Measurements from ENCODE around the gene TSPAN17.
"Not testable (repeated sequence)": the region's sequence is repeated elsewhere in the genome, so short reads cannot be mapped to it uniquely, and the experiment has no call there.

Gene TSPAN17, protein sequence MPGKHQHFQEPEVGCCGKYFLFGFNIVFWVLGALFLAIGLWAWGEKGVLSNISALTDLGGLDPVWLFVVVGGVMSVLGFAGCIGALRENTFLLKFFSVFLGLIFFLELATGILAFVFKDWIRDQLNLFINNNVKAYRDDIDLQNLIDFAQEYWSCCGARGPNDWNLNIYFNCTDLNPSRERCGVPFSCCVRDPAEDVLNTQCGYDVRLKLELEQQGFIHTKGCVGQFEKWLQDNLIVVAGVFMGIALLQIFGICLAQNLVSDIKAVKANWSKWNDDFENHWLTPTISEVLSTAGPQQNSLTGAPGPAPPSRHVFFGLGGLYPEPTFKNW

GRCh38 chr5:176647030-176647842, at the start of gene TSPAN17:
Gene TSPAN17 (plus strand): TSS chr5:176647484. CDS start chr5:176647616, 132 bp downstream.
- Histone ChIP-seq H3K4me1 (peaks cover 76% of the 10 kb centered on the region), H3K27me3 (no peaks in the 10 kb centered on the region), H3K9me3 (no peaks in the 10 kb centered on the region), H3K9ac (peak within 1 kb of the TSS; percentile 84), H3K27ac (peak within 1 kb of the TSS; percentile 83), H4K20me1 (peaks cover 32% of the 10 kb centered on the region), H3K4me2 (peak within 1 kb of the TSS; percentile 99), H3K36me3 (no peaks in the 10 kb centered on the region), H3K4me3 (peak within 1 kb of the TSS; percentile 83)
- TF ChIP-seq Cebpa-rat (IDR thresholded peaks at IDR 0.05), result no peak

DNA sequence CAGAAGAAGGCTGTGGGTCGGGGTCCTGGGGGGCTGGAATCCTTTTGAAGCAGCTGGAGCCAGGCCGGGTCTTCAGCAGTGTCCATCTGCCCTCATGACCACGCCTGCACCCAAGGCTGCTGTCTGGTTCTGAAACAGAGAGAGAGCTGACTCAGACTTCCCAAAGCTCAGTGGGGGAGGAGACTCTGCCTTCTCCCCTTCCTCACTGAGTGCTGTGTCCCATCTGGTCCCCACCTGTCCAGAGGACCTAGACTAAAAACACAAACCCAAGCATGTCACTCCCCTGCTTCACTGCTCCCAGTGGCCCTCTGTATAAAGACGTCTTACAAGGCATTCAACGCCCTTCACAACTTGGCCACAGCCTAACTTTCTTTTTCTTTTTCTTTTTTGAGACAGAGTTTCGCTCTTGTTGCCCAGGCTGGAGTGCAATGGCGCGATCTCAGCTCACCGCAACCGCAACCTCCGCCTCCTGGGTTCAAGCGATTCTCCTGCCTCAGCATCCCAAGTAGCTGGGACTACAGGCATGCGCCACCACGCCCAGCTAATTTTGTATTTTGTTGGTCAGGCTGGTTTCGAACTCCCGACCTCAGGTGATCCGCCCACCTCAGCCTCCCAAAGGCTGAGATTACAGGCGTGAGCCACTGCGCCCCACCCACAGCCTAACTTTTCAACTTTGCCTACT, 47.4 kb upstream of the TSPAN17 start:
- not testable (repeated sequence) for H3K9ac ChIP-seq, H3K27ac ChIP-seq, H3K27me3 ChIP-seq, H3K4me2 ChIP-seq, H3K4me3 ChIP-seq, H3K9me3 ChIP-seq
- Histone ChIP-seq H3K4me1 (peaks cover 33% of the 10 kb centered on the region), H3K36me3 (peaks cover 39% of the 10 kb centered on the region), H4K20me1 (peaks cover 94% of the 10 kb centered on the region)

- peaks cover 42% of the 10 kb centered on the region for H3K4me1 ChIP-seq
- no peak overlapping the region for H3K4me2 ChIP-seq
- no peaks in the 10 kb centered on the region; the same call in 1 of the 2 replicates for H3K27me3 ChIP-seq
- no peak overlapping the region for H3K9ac ChIP-seq
- H3K36me3 ChIP-seq, result peaks cover 33% of the 10 kb centered on the region
- TF ChIP-seq Cebpa-rat (IDR thresholded peaks at IDR 0.05), result no peak
- H3K9me3 ChIP-seq, result no peaks in the 10 kb centered on the region
- H3K4me3 ChIP-seq, result no peak overlapping the region
- peaks cover 93% of the 10 kb centered on the region for H4K20me1 ChIP-seq
- no peak overlapping the region for H3K27ac ChIP-seq
Measured at GRCh38 chr5:176601901-176602482, 45.3 kb upstream of the TSPAN17 start.

- no peak overlapping the region for H3K27ac ChIP-seq
- no peaks in the 10 kb centered on the region for H3K9me3 ChIP-seq
- peak overlapping the region; percentile 20; the same call in 1 of the 2 replicates for H3K9ac ChIP-seq
- no peak for TF ChIP-seq Cebpa-rat (IDR thresholded peaks at IDR 0.05)
- no peak overlapping the region for H3K4me3 ChIP-seq
- peaks cover 23% of the 10 kb centered on the region for H3K36me3 ChIP-seq
- H4K20me1 ChIP-seq, result peaks cover 93% of the 10 kb centered on the region
- H3K27me3 ChIP-seq, result no peaks in the 10 kb centered on the region; the same call in 1 of the 2 replicates
- peaks cover 42% of the 10 kb centered on the region for H3K4me1 ChIP-seq
- peak overlapping the region; percentile 61 for H3K4me2 ChIP-seq
Measured at GRCh38 chr5:176603091-176603490, 44.2 kb upstream of the TSPAN17 start.

GRCh38 chr5:176606032-176606431, 41.3 kb upstream of the TSPAN17 start:
- Histone ChIP-seq H3K36me3 (0 out of 2 replicates have a peak, but pooled peaks cover 2% of the 10 kb centered on the region), H3K4me3 (no peak overlapping the region), H3K9me3 (no peaks in the 10 kb centered on the region), H3K4me2 (peak overlapping the region; percentile 69), H3K27me3 (no peaks in the 10 kb centered on the region), H4K20me1 (peaks cover 80% of the 10 kb centered on the region), H3K27ac (peak overlapping the region; percentile 54), H3K9ac (peak overlapping the region; percentile 33), H3K4me1 (peaks cover 56% of the 10 kb centered on the region)
- TF ChIP-seq Cebpa-rat (IDR thresholded peaks at IDR 0.05), result no peak

DNA sequence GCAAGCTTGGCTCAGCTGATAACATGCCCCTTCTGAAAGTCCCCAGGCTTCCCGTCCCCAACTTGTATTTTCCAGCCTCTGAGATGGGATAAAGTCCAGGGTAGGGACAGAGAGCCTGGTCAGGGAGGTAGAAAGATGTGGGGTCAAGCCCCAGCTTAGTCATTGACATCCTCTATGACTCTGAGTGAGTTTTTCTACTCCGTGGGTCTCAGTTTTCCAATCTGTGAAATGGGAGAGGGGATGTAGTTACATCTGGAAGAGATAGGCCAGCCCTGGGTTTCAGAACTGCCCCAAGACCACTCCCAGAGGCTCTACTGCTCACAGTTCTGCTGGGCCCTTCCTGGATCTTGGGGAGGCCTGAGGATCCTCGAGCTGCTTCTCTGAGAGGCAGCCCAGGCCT, 40.4 kb upstream of the TSPAN17 start:
- peaks cover 72% of the 10 kb centered on the region for H4K20me1 ChIP-seq
- no peak for TF ChIP-seq Cebpa-rat (IDR thresholded peaks at IDR 0.05)
- no peak overlapping the region for H3K27ac ChIP-seq
- no peaks in the 10 kb centered on the region for H3K36me3 ChIP-seq
- H3K4me1 ChIP-seq, result peaks cover 56% of the 10 kb centered on the region
- no peak overlapping the region; the same call in 1 of the 2 replicates for H3K9ac ChIP-seq
- no peaks in the 10 kb centered on the region for H3K9me3 ChIP-seq
- no peaks in the 10 kb centered on the region for H3K27me3 ChIP-seq
- H3K4me3 ChIP-seq, result no peak overlapping the region
- peak overlapping the region; percentile 69 for H3K4me2 ChIP-seq

DNA sequence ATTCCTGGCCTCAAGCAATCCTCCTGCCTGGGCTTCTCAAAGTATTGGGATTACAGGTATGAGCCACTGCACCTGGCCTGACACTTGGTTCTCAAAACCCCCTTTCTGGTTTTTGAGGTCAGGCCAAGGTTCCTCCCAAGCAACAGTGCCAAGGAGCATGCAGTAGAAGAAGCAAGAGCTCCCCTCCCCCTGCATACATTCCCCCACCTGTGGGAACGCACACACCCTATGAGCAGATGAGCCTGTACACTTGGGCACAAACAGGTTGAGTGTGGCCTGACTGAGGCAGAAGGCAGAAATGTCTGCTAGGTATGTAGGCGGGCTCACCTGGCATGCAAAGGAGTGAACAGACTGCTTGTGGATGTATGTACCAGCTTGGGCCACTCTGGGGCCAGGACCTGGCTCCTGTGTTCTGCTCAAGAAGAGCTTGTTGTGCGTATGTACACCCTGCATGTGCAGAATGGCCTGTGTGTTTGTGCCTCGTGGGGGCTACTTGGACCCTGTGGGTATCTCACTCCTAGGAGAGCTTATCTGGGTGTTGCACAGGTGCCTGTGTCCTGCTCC, 39.1 kb upstream of the TSPAN17 start:
- no peak overlapping the region for H3K4me3 ChIP-seq
- peaks cover 51% of the 10 kb centered on the region for H3K4me1 ChIP-seq
- peak overlapping the region; percentile 95 for H3K4me2 ChIP-seq
- no peaks in the 10 kb centered on the region for H3K36me3 ChIP-seq
- H3K27me3 ChIP-seq, result no peaks in the 10 kb centered on the region
- no peak overlapping the region for H3K9ac ChIP-seq
- no peak overlapping the region for H3K27ac ChIP-seq
- no peaks in the 10 kb centered on the region for H3K9me3 ChIP-seq
- peaks cover 59% of the 10 kb centered on the region for H4K20me1 ChIP-seq
- TF ChIP-seq Cebpa-rat (IDR thresholded peaks at IDR 0.05), result no peak

- no peaks in the 10 kb centered on the region for H3K36me3 ChIP-seq
- peaks cover 50% of the 10 kb centered on the region for H4K20me1 ChIP-seq
- H3K27me3 ChIP-seq, result no peaks in the 10 kb centered on the region
- H3K9me3 ChIP-seq, result no peaks in the 10 kb centered on the region
- H3K4me3 ChIP-seq, result peak overlapping the region; percentile 81
- peak overlapping the region; percentile 37; the same call in 1 of the 2 replicates for H3K27ac ChIP-seq
- H3K9ac ChIP-seq, result peak overlapping the region; percentile 76
- H3K4me1 ChIP-seq, result peaks cover 42% of the 10 kb centered on the region
- peak overlapping the region; percentile 95 for H3K4me2 ChIP-seq
- TF ChIP-seq Cebpa-rat (IDR thresholded peaks at IDR 0.05), result no peak
Measured at GRCh38 chr5:176608937-176609723, 38.2 kb upstream of the TSPAN17 start.

Data from BLaER1 (cell line).